EL (cell line): ENCODE results near the gene HOXD4.

Experiments
- DNase-seq: peaks from one replicate; pipeline ENCODE4 v3.0.0-alpha.2; 2016

HOXD4 gene

DNA sequence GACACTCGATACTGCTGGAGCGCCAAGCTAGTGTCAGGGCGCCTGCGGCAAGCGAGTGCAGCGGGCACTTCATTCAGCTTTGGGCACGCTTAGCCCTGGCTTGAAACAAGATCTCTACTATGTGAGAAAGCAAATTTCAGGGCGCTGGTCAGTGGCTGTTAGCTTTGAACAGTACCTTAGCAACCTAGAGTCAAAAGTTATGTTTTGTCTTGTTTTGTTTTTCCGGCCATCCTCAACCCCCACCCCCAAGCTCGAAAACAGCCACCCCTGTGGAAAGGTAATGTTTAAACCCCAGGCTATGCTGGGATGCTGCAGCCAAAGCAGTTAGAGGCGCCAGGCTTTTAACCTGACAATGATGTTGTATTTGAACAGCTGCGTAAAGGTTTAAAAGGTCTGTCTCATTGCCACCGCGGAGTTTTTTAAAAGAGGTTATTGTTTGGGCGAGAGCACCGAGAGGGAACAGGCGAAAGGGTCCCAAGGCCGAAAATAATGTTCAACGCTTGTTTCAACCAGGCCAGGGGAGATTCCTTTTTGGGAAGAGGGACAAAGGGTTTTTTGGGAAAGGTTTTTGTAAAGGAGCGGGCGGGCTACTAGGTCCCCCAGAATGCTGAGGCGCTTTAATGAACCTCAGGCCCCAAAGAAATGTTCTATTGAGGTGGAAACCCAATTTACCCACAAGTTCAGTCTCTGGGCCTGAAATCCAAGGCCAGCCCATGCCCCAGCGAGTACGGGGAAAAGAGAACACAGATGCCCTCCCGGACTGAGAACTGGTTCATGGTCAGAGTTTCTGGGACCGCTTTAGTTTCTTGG, 37.0 kb upstream of the HOXD4 start:
- DNase-seq, result no peak

GRCh38 chr2:176114930-176115625, 36.3 kb upstream of the HOXD4 start:
- DNase-seq, result no peak

- no peak for DNase-seq
Observed at GRCh38 chr2:176115883-176116813, 35.2 kb upstream of the HOXD4 start, which contains the start of gene HOXD10. TSS of gene HOXD10 (plus strand) at chr2:176116778. CDS start at chr2:176116834, 56 bp downstream.

DNA sequence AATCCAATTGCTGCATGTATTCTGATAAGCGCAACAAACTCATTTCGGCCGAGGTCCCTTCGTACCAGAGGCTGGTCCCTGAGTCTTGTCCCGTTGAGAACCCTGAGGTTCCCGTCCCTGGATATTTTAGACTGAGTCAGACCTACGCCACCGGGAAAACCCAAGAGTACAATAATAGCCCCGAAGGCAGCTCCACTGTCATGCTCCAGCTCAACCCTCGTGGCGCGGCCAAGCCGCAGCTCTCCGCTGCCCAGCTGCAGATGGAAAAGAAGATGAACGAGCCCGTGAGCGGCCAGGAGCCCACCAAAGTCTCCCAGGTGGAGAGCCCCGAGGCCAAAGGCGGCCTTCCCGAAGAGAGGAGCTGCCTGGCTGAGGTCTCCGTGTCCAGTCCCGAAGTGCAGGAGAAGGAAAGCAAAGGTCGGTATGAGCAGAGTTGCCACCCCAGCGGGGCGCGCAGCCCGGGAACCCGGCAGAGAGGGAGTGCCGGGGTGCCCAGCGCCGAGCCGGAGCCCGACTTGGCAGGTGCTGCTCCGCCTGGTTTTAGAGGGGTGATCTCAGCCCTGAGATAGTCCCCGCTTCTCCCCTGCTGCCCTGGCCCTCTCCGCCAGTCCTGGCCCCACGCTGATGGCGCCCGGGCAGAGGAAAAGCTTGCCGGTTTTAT, 34.1 kb upstream of the HOXD4 start:
- DNase-seq, result no peak

DNA sequence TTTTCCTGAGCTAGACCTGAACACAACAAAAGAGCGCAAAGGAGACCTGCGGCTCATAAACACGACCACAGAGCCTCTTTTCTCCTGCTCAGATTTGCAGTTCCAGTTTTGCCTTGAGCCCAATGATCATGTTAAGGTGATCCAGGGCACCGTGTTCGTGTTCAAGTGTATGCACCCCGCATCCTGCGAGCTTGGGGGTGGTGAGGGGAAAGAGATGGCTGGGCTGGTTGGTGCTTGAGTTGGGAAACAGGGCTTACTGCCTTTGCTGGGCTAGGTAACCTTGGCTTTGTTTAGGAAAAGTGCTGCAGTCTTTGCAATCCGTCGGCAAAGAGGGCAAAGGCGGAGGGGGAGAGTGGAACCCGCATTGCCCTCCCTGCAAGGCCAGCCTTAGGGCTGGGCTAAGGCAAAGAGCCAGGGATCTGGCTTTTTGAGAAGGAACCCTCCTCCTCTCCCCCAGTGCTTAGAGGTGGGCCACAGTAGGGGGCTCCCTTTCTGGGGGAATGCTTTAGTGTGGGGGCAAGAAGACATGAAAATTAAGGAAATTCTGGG, 33.5 kb upstream of the HOXD4 start:
- no peak for DNase-seq

DNA sequence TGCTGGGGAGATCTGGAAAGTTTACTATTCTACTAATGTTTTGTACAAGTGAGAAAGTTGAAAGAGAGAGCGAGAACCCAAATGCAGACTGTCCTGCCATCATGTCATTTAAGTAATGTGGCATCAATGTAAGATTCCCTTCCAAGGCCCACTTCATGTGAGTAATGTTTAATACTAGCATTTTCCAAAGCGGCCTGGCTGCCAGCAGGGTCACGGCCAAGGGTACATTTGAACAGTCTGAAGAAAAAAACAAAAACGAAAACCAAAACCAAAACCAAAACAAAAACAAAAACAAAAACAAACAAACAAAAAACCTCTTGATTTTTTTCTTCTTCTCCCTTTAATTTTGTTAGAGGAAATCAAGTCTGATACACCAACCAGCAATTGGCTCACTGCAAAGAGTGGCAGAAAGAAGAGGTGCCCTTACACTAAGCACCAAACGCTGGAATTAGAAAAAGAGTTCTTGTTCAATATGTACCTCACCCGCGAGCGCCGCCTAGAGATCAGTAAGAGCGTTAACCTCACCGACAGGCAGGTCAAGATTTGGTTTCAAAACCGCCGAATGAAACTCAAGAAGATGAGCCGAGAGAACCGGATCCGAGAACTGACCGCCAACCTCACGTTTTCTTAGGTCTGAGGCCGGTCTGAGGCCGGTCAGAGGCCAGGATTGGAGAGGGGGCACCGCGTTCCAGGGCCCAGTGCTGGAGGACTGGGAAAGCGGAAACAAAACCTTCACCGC, 32.6 kb upstream of the HOXD4 start:
- no peak for DNase-seq

DNA sequence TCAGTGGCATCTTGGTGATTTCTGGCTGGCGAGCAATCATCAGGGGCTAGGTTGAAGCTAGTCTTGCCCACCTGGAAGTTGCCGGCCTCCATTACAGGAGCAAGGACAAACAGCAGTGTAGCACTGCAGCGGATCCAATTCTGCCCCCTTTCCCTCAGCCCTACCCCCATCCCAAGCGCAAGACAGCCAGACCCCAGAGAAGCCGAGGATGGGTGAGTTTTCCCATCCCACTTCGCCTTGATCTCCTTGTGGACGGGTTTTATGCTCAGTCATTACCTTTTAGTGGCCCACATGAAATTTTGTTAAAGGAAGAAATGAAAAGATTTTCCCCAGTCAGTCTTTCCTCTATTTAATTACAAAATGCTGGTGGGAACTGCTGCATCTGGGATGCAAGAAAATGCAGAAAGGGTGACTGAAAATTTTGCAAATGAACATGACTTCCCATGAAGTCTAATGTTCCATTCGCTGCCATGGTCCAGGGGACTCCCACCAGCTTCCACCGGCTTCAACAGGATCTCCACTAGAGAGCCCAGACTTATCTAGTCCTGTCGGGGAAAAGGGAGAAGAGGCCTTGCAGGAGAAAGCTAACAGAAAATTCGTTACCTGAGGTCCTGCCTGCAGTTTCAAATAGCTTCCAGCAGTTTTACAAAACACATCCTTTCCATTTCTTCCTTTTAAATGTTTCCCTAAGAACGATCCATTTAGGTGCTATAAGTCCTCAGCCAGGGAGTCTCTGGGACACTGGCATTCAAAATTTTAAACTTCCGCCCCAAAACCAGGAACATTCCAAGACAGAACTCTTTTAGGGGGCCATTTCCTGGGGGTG, 30.8 kb upstream of the HOXD4 start:
- DNase-seq, result no peak

DNA sequence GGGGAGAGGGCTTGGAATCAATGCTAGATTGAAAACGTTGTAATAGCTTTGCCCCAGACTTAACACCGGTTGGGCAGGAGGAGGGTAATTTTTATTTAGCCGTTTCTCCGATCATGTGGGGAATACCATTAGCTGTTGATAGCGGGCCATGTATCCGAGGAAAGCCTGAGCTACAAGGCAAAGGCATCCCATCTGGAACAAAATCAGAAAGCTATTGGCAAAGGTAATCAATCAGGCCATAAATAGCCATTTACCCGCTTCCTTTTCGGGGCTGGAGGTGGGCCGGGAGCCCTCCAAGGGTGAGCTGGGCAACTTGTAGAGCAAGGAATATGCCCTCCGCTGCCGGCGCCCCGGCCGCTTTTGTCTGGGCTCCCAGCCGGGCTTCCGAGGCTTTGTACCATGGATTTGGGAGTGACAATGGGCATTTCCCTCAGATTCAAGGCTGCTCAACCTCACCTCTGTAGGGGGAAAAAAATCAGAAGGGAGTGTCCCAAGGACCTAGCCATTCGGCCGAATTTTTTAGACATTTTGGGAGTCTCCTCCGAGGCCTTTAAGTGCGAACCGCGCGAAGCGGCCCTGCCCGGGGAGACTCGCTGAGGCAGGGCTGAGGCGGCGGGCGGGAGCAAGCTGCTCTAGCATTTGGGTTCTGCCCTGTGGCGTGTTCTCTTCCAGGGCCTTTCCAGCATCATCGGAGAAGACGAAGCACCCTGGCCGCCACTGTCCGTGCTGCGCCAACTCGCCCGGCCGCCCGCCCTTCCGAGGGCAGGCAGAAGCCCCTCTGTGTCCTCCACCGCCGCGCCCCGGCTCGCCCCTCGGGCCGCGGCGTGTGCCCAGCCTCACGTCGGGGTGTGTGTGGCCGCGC, 29.9 kb upstream of the HOXD4 start:
- DNase-seq, result no peak

- DNase-seq, result no peak
Observed at GRCh38 chr2:176122052-176122682, 29.2 kb upstream of the HOXD4 start.

DNA sequence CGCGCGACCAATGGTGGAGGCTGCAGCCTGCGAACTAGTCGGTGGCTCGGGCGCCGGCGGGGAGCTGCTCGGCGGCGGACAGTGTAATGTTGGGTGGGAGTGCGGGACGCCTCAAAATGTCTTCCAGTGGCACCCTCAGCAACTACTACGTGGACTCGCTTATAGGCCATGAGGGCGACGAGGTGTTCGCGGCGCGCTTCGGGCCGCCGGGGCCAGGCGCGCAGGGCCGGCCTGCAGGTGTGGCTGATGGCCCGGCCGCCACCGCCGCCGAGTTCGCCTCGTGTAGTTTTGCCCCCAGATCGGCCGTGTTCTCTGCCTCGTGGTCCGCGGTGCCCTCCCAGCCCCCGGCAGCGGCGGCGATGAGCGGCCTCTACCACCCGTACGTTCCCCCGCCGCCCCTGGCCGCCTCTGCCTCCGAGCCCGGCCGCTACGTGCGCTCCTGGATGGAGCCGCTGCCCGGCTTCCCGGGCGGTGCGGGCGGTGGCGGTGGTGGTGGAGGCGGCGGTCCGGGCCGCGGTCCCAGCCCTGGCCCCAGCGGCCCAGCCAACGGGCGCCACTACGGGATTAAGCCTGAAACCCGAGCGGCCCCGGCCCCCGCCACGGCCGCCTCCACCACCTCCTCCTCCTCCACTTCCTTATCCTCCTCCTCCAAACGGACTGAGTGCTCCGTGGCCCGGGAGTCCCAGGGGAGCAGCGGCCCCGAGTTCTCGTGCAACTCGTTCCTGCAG, 28.5 kb upstream of the HOXD4 start, which contains the start of gene HOXD9:
TSS of gene HOXD9 (plus strand) at position 37 of the 728 bp plus-strand sequence. CDS start at position 87, 50 bp downstream.
- peak; percentile 70 for DNase-seq

- no peak for DNase-seq
Observed at GRCh38 chr2:176123411-176124109, 27.8 kb upstream of the HOXD4 start.

DNA sequence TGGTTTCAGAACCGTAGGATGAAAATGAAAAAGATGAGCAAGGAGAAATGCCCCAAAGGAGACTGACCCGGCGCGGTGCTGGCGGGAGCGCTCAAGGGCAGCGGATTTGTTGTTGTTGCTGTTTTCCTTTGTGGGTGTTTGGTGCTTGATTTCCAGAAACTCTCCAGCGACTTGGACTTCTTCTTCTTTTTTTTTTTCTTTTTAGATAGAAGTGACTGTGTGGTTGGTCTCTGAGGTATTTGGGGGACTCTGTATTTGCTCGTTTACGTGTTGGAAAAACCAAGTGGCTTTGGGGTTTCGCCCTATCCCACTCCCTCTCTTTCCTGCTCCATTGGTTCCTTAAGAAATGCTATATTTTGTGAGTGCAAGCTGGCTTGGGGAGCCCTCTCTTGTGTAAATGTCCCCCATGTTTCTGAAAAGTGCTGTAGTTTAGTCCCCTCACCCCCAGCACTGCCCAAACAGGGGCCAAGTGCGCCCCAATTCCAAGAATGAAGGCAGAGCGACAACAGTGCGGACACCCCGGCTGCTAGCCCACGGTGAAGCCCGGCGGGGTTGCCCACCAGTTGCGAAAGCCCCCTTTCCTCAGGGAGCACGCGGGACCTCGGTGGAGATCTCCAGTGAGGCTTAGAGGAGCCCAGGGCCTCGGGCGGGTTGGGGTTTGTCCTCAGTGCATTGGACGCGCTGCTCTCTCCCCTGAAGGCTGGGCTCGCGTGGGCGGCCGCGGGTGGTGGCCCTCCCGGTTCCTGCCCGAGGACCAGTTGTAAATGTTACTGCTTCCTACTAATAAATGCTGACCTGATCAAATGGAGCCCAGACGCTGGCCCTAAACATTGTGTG, 27.0 kb upstream of the HOXD4 start:
- no peak for DNase-seq

- DNase-seq, result no peak
Observed at GRCh38 chr2:176124947-176125771, 26.2 kb upstream of the HOXD4 start.

GRCh38 chr2:176125772-176126054, 25.6 kb upstream of the HOXD4 start:
- DNase-seq, result no peak

DNA sequence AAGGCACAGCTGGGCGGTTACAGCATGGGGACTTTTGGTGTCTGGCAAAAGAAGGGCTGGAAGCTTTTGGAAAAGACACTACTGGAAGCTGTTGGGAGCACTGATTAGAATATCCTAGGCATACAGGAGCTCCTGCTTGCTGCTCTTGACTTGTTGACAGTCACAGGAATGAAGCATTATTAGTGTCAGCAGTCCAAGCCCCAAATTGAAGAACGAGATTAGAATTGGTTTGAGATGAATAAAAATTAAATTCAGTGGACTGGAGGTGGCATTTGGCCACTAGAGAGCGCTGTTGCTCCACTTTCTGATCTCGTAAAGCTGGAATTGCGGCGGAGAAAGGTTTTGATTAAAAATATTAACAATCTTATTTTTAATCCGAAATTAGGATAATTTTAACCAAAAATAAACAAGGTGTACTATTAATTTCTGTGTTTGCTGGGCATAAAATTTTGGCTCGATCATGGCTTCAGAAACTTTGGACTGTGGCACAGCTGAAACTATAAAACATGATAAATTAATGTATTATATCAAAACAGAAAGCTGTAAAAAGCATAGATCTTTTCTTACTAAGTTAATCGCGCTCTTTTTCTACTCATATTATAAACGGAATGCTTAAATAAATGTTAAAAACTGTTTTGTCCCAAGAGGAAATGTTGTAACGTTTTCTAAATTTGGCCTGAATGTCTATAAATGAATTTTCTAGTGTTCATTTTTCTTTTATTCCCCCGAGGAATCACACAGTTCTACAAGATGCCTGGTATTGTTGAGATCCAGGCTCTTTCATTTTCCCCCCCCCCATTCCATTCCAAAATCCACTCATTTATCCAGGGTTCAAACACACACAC, 24.2 kb upstream of the HOXD4 start:
- peak; percentile 55 for DNase-seq
